GM12874 (cell line): Measurements from ENCODE around the gene POTED.
"Not testable (repeated sequence)": the region's sequence is repeated elsewhere in the genome, so short reads cannot be mapped to it uniquely, and the experiment has no call there.

Experiments used
- CTCF ChIP-seq: IDR thresholded peaks from 2 replicates; pipeline ENCODE4 v1.5.1; 2011; ENCODE audit warnings: low read depth, mild to moderate bottlenecking, control low read depth, low read length, moderate library complexity; ENCODE audit not compliant: insufficient read depth

The POTED gene

GRCh38 chr21:13609477-13609876 is at the start of gene POTED:
Gene POTED (plus strand): TSS chr21:13609777. CDS start chr21:13610229, 452 bp downstream.
- TF ChIP-seq CTCF: not testable (repeated sequence)
